PC-9 (cell line): Measurements from ENCODE around the gene SND1. TPM values are rescaled to one million over a fixed set of nuclear protein-coding genes. Genes with fewer than 3 reads are reported as not detected.

Source experiments
- BruUV-seq: library from RNA; stranded (reverse); fragments of 400-500 nt; replicated peaks from 2 replicates; lab custom pipeline; 2021; lab: Mats Ljungman, UMichigan
- CTCF ChIA-PET: fragments of 300-600 bp; sonication (Branson Sonifier 250); formaldehyde crosslinking; loops from one replicate; lab custom pipeline; 2022; ENCODE audit warnings: antibody characterized with exemption; lab: Charles Lee
- POLR2A ChIA-PET: fragments of 300-600 bp; sonication (Branson Sonifier 250); formaldehyde crosslinking; loops from one replicate; lab custom pipeline; 2022; ENCODE audit warnings: antibody characterized with exemption; ENCODE audit not compliant: unreplicated experiment; lab: Charles Lee
- DNase-seq, 2 experiments: peaks; one replicate each; pipeline versions ENCODE4 v3.0.0 to v3.0.0-alpha.2; 2015 to 2022; ENCODE audit warnings: mixed read lengths in 1 of 2
- H2AFZ ChIP-seq: fragments of 200-600 bp; sonication (generic); 2 replicates; pipeline ENCODE4 v1.8.1; 2017; ENCODE audit warnings: antibody characterized with exemption
- H3F3A ChIP-seq: fragments of 200-600 bp; sonication (generic); 2 replicates; pipeline ENCODE4 v1.8.1; 2017; ENCODE audit warnings: antibody characterized with exemption, mild to moderate bottlenecking, low read depth; ENCODE audit not compliant: insufficient read depth
- H3K27ac ChIP-seq: fragments of 200-600 bp; sonication (generic); 2 replicates; pipeline ENCODE4 v1.6.1; 2016; ENCODE audit warnings: mixed run types
- H3K27me3 ChIP-seq: fragments of 200-600 bp; sonication (generic); 2 replicates; pipeline ENCODE4 v1.6.1; 2016; ENCODE audit warnings: low read depth, mixed run types; ENCODE audit not compliant: insufficient read depth
- H3K36me3 ChIP-seq: fragments of 200-600 bp; sonication (generic); 2 replicates; pipeline ENCODE4 v1.6.1; 2016; ENCODE audit warnings: low read depth, mixed run types
- H3K4me1 ChIP-seq: fragments of 200-600 bp; sonication (generic); replicated peaks from 2 replicates; pipeline ENCODE4 v1.6.1; 2016; ENCODE audit warnings: mixed run types; ENCODE audit not compliant: insufficient read depth
- H3K4me2 ChIP-seq: fragments of 200-600 bp; sonication (generic); 2 replicates; pipeline ENCODE4 v1.6.1; 2017; ENCODE audit warnings: mixed run types
- H3K4me3 ChIP-seq: fragments of 200-600 bp; sonication (generic); 2 replicates; pipeline ENCODE4 v1.6.1; 2016; ENCODE audit warnings: mixed run types
- H3K79me2 ChIP-seq: fragments of 200-600 bp; sonication (generic); 2 replicates; pipeline ENCODE4 v1.6.1; 2017; ENCODE audit warnings: low read depth, mixed run types
- H3K9me2 ChIP-seq: fragments of 200-600 bp; sonication (generic); 2 replicates; pipeline ENCODE4 v1.8.1; 2017; ENCODE audit warnings: mild to moderate bottlenecking; ENCODE audit not compliant: insufficient read depth
- H3K9me3 ChIP-seq: fragments of 200-600 bp; sonication (generic); 2 replicates; pipeline ENCODE4 v1.8.1; 2016; ENCODE audit warnings: low read depth; ENCODE audit not compliant: insufficient read depth
- H4K20me1 ChIP-seq: fragments of 200-600 bp; sonication (generic); 2 replicates; pipeline ENCODE4 v1.8.1; 2017; ENCODE audit not compliant: insufficient read depth
- CTCF ChIP-seq: fragments of 200-600 bp; sonication (generic); conservative IDR thresholded peaks from 2 replicates; pipeline ENCODE4 v1.6.1; 2017; ENCODE audit warnings: mixed run types, antibody characterized with exemption, mild to moderate bottlenecking, moderate library complexity
- EZH2 ChIP-seq: fragments of 200-600 bp; sonication (generic); IDR thresholded peaks from 2 replicates; pipeline ENCODE4 v1.8.0; 2017; ENCODE audit warnings: antibody characterized with exemption, low read depth
- intact Hi-C: fragments of 100-400 bp; cut with micrococcal nuclease; formaldehyde crosslinking; loops from one replicate; pipeline ENCODE4 v1.10.0; 2022; ENCODE audit not compliant: unreplicated experiment
- total RNA-seq: library from RNA; stranded (reverse); gene quantifications from 2 replicates; pipeline ENCODE4 v1.2.3, GENCODE V29; 2021

Gene SND1
- total RNA-seq, 1 experiment from 2014 or later: 273 TPM

DNA sequence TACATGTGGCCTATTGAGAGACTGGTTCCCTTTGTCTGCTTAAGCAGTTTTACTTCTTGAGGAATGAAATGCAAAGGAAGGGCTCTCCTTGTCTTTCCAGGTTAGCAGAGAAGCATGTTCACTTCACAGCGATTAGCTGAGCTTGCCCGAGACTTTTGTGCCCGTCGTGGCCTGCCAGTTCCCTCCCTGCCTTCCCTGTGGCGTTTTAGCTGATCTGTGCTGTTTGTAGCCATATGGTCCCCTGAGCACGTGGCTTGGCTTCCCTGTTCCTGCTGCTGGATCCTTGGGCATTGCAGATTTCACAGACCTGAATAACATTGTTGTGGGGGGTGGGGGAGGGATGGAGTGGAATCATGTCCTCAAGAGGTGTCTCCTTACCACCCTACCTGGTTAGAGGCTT, 61.8 kb downstream of the SND1 start:
- H3K4me1 ChIP-seq: no peaks in the 10 kb centered on the region
- H3K4me3 ChIP-seq: no peak overlapping the region
- H3K27ac ChIP-seq: no peak overlapping the region
- H3K9me3 ChIP-seq: peaks cover 8% of the 10 kb centered on the region
- H3K9me2 ChIP-seq: no peaks in the 10 kb centered on the region
- peaks cover 56% of the 10 kb centered on the region for H3K36me3 ChIP-seq
- no peak overlapping the region for H3K4me2 ChIP-seq
- no peaks in the 10 kb centered on the region for H3K27me3 ChIP-seq
- peaks cover 53% of the 10 kb centered on the region for H3K79me2 ChIP-seq
- peaks cover 41% of the 10 kb centered on the region for H4K20me1 ChIP-seq
- ChIA-PET POLR2A (no interaction called here), CTCF (no interaction called here)
- intact Hi-C loops: no loop called here
- H2AFZ ChIP-seq: no peak overlapping the region
- peaks cover 28% of the 10 kb centered on the region for H3F3A ChIP-seq
- no peak for TF ChIP-seq CTCF
- no peak for TF ChIP-seq EZH2
- no peak for DNase-seq
- no TSS peak for BruUV-seq

GRCh38 chr7:127715272-127715671, 63.3 kb downstream of the SND1 start:
- H3K4me3 ChIP-seq: no peak overlapping the region
- peaks cover 56% of the 10 kb centered on the region for H3K79me2 ChIP-seq
- intact Hi-C loops: no loop called here
- no peak overlapping the region for H3K4me2 ChIP-seq
- H3K9me3 ChIP-seq: peaks cover 8% of the 10 kb centered on the region
- no peaks in the 10 kb centered on the region for H3K27me3 ChIP-seq
- ChIA-PET CTCF (no interaction called here), POLR2A (no interaction called here)
- TF ChIP-seq CTCF: no peak
- TF ChIP-seq EZH2: no peak
- H3K27ac ChIP-seq: no peak overlapping the region
- no TSS peak for BruUV-seq
- peaks cover 42% of the 10 kb centered on the region for H4K20me1 ChIP-seq
- DNase-seq: no peak
- H3F3A ChIP-seq: peaks cover 26% of the 10 kb centered on the region; the same call in 1 of the 2 replicates
- peaks cover 45% of the 10 kb centered on the region for H3K36me3 ChIP-seq
- H3K4me1 ChIP-seq: no peaks in the 10 kb centered on the region
- H3K9me2 ChIP-seq: no peaks in the 10 kb centered on the region
- no peak overlapping the region for H2AFZ ChIP-seq

- CTCF ChIA-PET: no interaction called here
- Histone ChIP-seq H3K36me3 (peaks cover 39% of the 10 kb centered on the region), H3K79me2 (peaks cover 56% of the 10 kb centered on the region)
These were observed 63.9 kb downstream of the SND1 start for GRCh38 chr7:127715901-127716300.

More at GRCh38 chr7:127715901-127716300, 63.9 kb downstream of the SND1 start:
- POLR2A ChIA-PET: no interaction called here
- H3K27ac ChIP-seq: no peak overlapping the region
- no peak overlapping the region for H3K4me2 ChIP-seq
- no peak for DNase-seq
- H3K9me2 ChIP-seq: no peaks in the 10 kb centered on the region
- peaks cover 42% of the 10 kb centered on the region for H4K20me1 ChIP-seq
- H3F3A ChIP-seq: peaks cover 21% of the 10 kb centered on the region; the same call in 1 of the 2 replicates
- H3K27me3 ChIP-seq: no peaks in the 10 kb centered on the region
- no peak overlapping the region for H3K4me3 ChIP-seq
- TF ChIP-seq CTCF: no peak
- TF ChIP-seq EZH2: no peak
- H3K9me3 ChIP-seq: peaks cover 6% of the 10 kb centered on the region
- BruUV-seq: no TSS peak
- intact Hi-C loops: no loop called here
- no peaks in the 10 kb centered on the region for H3K4me1 ChIP-seq
- H2AFZ ChIP-seq: no peak overlapping the region
